Uterus (tissue), 2 donors: Measurements from ENCODE around the gene ADH6.

ENCODE experiments used
- CTCF ChIP-seq, 4 experiments: fragments of 200-600 bp in 2 of 4; fragments of 450-650 bp in 2 of 4; sonication (generic) in 2 of 4; IDR thresholded peaks; one replicate each; pipeline ENCODE4 v1.5.1; 2016 to 2019; ENCODE audit warnings: antibody characterized with exemption in 4 of 4, mild to moderate bottlenecking in 2 of 4, moderate library complexity in 1 of 4
- POLR2A ChIP-seq, 2 donors: fragments of 450-650 bp; IDR thresholded peaks; one replicate each; pipeline ENCODE4 v1.6.1; 2016; ENCODE audit warnings: antibody characterized with exemption in 2 of 2, mild to moderate bottlenecking in 1 of 2, moderate library complexity in 1 of 2

GRCh38 chr4:99219479-99219878, 433 bp upstream of the ADH6 start:
- TF ChIP-seq CTCF (IDR thresholded peaks at IDR 0.05) (no peak), POLR2A (IDR thresholded peaks at IDR 0.05) (no peak)
